Activated T-cell treated with anti-CD3 and anti-CD28 coated beads for 24 hours (primary cell): ENCODE data around the gene RTN4RL1.

ENCODE experiments used
- DNase-seq: peaks from one replicate; pipeline ENCODE4 v3.0.0-alpha.2; 2020; ENCODE audit warnings: low read depth

Gene RTN4RL1

DNA sequence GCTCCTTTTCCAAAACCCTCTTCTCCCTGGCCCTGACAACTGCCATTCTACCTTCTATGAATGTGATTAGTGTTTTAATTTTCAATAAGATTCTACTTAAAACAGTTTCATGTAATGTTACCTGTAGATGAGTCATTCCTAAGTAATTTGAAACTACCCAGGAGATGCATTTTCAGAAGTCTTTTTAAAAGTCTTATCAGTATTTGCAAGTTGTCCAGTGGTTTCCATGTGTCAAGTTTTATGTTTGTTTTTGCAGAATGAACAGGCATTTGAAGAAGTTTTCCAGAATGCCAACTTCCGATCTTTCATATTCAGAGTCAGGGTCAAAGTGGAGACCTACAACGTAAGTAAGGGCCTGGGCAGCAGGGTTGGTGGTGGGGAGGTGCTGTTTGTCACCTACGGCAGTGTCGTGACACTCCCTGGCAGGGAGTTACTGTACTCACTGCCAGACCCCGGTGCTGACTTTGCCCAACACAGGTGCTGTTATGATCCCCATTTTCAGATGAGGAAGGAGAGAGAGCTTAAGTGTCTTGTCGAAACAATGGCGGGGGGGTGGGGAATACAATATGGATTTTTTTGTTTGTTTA is 130.3 kb downstream of the RTN4RL1 start:
- DNase-seq: no peak

DNA sequence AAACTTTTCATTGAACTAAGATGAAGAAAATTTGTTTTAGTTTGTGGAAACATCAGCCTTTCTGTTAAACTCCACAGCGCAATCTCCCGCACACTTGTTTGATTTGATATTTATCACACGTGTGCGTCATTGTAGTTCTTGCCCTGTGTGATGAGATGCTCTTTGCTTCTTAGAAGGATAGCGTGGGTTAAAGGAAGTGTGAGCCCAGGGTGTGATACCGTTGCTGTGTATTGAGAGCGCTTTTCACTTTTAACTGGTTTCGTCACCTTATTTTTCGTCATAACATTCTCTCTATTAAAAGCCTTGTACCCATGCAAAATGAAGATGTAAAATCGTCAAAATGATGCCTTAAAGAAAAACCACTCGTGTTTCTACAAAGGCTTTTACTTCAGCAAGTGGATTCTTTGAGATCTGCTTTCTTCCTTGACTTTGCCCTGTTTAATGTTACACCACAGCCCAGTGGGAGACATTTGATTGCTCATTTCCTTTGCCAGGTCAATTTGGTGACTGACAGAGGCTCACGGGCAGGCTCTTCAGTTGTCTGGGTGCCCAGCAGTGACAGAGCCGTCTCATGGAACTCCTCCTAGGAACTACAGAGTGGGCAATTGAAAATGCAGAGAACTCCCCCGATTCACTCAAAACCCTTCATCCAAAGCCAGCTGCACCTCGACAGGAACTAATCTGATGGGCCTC is 134.2 kb downstream of the RTN4RL1 start:
- no peak for DNase-seq

DNA sequence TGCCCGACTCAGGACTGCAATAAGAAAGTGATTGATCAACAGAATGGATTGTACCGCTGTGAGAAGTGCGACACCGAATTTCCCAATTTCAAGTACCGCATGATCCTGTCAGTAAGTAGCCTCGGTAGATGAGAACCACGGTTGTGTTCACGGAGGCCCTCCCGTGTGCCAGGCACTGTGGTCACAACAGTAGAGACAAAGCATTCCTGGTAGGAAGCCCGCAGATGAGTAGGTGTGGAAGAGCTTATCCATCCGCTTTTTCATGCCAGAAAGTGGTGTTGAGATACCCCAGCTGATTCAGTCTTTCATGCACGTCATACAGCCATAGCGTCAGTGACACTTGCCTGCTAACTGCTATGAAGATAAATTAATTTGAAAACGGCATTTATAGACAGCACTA is 136.4 kb downstream of the RTN4RL1 start:
- DNase-seq: no peak
